Endodermal cell (in vitro differentiated cells): ENCODE measurements around the gene POLR1E. TPM values are rescaled to one million over a fixed set of nuclear protein-coding genes. Genes with fewer than 3 reads are reported as not detected.
A peak's percentile ranks its signal among the peaks of the same experiment; 100 is the strongest.

Experiments
- DNase-seq: peaks from one replicate; pipeline ENCODE4 v3.0.0-alpha.2; 2017
- H3K27ac ChIP-seq: 2 replicates; pipeline ENCODE4 v1.5.1; 2013; ENCODE audit warnings: mild to moderate bottlenecking, low read depth, low read length, moderate library complexity
- H3K27me3 ChIP-seq: 2 replicates; pipeline ENCODE4 v1.6.1; 2013; ENCODE audit warnings: mild to moderate bottlenecking, low read length, moderate library complexity; ENCODE audit not compliant: insufficient read depth, control insufficient read depth, poor library complexity, severe bottlenecking
- H3K36me3 ChIP-seq: 2 replicates; pipeline ENCODE4 v1.7.0; 2013; ENCODE audit warnings: mild to moderate bottlenecking, low read length, moderate library complexity; ENCODE audit not compliant: control insufficient read depth, insufficient read depth
- H3K4me1 ChIP-seq: one replicate; pipeline ENCODE4 v1.7.0; 2013; ENCODE audit warnings: low read length; ENCODE audit not compliant: control insufficient read depth, insufficient read depth
- H3K4me3 ChIP-seq: 2 replicates; pipeline ENCODE4 v1.5.1; 2013; ENCODE audit warnings: mild to moderate bottlenecking, low read length, moderate library complexity
- H3K9ac ChIP-seq: 2 replicates; pipeline ENCODE4 v1.6.1; 2013; ENCODE audit warnings: mild to moderate bottlenecking, low read length, moderate library complexity; ENCODE audit not compliant: poor library complexity, severe bottlenecking; ENCODE audit errors: extremely low read depth
- H3K9me3 ChIP-seq: 2 replicates; pipeline ENCODE4 v1.6.1; 2013; ENCODE audit warnings: mild to moderate bottlenecking, low read length, moderate library complexity; ENCODE audit not compliant: control insufficient read depth
- H3K27ac Mint-ChIP-seq: 2 replicates; pipeline ENCODE4 v1.8.0; 2020; ENCODE audit warnings: mixed read lengths
- H3K27me3 Mint-ChIP-seq: 2 replicates; pipeline ENCODE4 v1.8.0; 2021; ENCODE audit warnings: mild to moderate bottlenecking, mixed read lengths; ENCODE audit not compliant: insufficient read depth
- H3K36me3 Mint-ChIP-seq: 2 replicates; pipeline ENCODE4 v1.8.0; 2020; ENCODE audit warnings: low read depth, mixed read lengths
- H3K4me1 Mint-ChIP-seq: 2 replicates; pipeline ENCODE4 v1.8.0; 2020; ENCODE audit warnings: mixed read lengths
- H3K4me3 Mint-ChIP-seq: 2 replicates; pipeline ENCODE4 v1.8.0; 2020; ENCODE audit warnings: mild to moderate bottlenecking, moderate library complexity, mixed read lengths
- H3K9me3 Mint-ChIP-seq: 2 replicates; pipeline ENCODE4 v1.8.0; 2020; ENCODE audit warnings: mild to moderate bottlenecking, mixed read lengths
- WGBS, 2 experiments: methylation state at CpG; one replicate each; pipeline versions ENCODE4 v1.1.5 to v1.1.7; 2013; ENCODE audit warnings: missing lambda C conversion rate in 2 of 2, mixed read lengths in 1 of 2; ENCODE audit not compliant: insufficient coverage in 1 of 2, insufficient read length in 1 of 2; 5-methylcytosine and 5-hydroxymethylcytosine counted together
- total RNA-seq, 2 donors: library from RNA; stranded (reverse); fragmentation: NEBNext Ultra II Directional in 1 of 2; extraction: Animal tissue kit (Norgen Biotek cat#: 25700) in 1 of 2; gene quantifications; 2 replicates in 1 of 2; 3 replicates in 1 of 2; pipeline ENCODE4 v1.2.1, GENCODE V29; 2021
- TF ChIP-seq, protein P1 (sequence below): fragments of 200-600 bp; sonication (generic); conservative IDR thresholded peaks from 2 replicates; pipeline ENCODE4 v1.5.0; 2021; ENCODE audit warnings: antibody characterized with exemption, mild to moderate bottlenecking

POLR1E gene
- total RNA-seq, 2 donors from 2014 or later: 23.5 to 25.2 TPM

DNA sequence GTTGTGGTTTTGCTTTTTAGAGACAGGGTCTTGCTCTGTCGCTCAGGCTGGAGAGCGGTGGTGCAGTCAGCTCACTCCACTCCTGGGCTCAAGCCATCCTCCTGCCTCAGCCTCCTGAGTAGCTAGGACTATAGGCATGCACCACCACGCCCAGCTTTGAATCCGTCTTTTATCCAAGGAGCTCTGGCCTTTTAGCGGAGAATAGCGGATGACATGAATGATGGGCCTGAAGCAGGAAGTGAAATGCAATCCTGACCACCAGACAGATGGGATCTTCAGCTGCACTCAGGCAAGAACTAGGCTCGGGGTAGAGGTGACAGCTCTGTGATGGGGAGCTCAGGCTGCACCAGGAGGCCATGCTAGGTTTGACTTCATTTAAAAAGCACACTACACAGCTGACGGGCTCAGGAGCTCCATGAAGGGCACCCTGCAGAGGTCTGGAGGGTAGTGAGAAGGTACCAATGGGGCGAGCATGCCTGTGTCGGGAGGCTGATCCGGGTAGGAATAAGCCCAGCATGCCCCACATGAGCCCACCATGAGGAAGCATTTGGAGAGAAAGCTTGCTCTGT, 21.9 kb downstream of the POLR1E start:
- Mint-ChIP-seq H3K36me3 (peaks cover 40% of the 10 kb centered on the region), H3K27me3 (no peaks in the 10 kb centered on the region), H3K27ac (no peak overlapping the region), H3K4me3 (no peak overlapping the region), H3K4me1 (no peaks in the 10 kb centered on the region), H3K9me3 (no peaks in the 10 kb centered on the region)
- Histone ChIP-seq H3K27ac (no peak overlapping the region), H3K4me3 (no peak overlapping the region), H3K4me1 (no peaks in the 10 kb centered on the region), H3K9me3 (no peaks in the 10 kb centered on the region), H3K27me3 (no peaks in the 10 kb centered on the region), H3K9ac (no peak overlapping the region), H3K36me3 (peaks cover 32% of the 10 kb centered on the region)
- TF ChIP-seq, protein P1, sequence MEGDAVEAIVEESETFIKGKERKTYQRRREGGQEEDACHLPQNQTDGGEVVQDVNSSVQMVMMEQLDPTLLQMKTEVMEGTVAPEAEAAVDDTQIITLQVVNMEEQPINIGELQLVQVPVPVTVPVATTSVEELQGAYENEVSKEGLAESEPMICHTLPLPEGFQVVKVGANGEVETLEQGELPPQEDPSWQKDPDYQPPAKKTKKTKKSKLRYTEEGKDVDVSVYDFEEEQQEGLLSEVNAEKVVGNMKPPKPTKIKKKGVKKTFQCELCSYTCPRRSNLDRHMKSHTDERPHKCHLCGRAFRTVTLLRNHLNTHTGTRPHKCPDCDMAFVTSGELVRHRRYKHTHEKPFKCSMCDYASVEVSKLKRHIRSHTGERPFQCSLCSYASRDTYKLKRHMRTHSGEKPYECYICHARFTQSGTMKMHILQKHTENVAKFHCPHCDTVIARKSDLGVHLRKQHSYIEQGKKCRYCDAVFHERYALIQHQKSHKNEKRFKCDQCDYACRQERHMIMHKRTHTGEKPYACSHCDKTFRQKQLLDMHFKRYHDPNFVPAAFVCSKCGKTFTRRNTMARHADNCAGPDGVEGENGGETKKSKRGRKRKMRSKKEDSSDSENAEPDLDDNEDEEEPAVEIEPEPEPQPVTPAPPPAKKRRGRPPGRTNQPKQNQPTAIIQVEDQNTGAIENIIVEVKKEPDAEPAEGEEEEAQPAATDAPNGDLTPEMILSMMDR: no peak
- WGBS, 2 experiments: 96% methylated on average over 10 to 11 of the region's 11 CpGs
- no peak for DNase-seq

DNA sequence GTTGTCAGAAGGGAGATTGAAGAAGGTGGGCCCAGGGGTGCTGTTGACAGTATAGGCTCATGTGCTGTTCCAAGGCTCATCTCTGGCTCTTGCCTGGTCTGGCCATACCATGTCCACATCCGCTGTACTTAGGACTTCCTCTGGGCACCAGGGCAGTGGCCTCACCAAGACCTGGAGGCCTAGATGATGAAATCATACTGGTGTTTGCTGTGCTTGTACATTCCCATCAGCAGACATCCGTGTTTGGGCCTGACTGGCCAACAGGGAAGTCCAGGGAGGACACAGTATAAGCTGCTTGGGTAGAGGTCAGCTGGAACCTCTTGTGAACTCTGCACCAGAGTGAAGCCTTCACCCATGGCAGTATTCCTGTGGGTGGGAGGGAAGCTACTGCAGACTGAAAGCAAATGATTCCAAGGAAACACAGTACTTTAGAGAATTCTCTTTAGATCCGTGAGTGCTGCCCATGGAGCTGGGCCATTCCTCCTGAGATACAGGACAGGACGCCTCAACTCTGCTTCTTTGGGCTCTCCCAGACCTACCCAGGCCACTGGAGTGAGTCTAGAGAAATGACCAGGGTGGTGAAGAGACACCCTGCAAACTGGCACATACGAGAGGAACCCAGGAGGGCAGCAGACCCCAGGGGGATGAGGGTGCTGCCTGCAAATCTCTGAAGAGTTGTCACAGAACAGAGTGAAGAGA, 22.5 kb downstream of the POLR1E start:
- no peak overlapping the region for H3K4me3 Mint-ChIP-seq
- DNase-seq: no peak
- Histone ChIP-seq H3K36me3 (peaks cover 26% of the 10 kb centered on the region), H3K9me3 (no peaks in the 10 kb centered on the region), H3K9ac (no peak overlapping the region), H3K4me3 (no peak overlapping the region), H3K27ac (no peak overlapping the region), H3K4me1 (no peaks in the 10 kb centered on the region), H3K27me3 (no peaks in the 10 kb centered on the region)
- H3K27me3 Mint-ChIP-seq: no peaks in the 10 kb centered on the region
- no peaks in the 10 kb centered on the region for H3K9me3 Mint-ChIP-seq
- H3K36me3 Mint-ChIP-seq: peaks cover 38% of the 10 kb centered on the region
- no peak overlapping the region for H3K27ac Mint-ChIP-seq
- TF ChIP-seq, protein P1: no peak
- 82 to 95% methylated on average over 3 to 5 of the region's 5 CpGs for WGBS, 2 experiments
- no peaks in the 10 kb centered on the region for H3K4me1 Mint-ChIP-seq

DNA sequence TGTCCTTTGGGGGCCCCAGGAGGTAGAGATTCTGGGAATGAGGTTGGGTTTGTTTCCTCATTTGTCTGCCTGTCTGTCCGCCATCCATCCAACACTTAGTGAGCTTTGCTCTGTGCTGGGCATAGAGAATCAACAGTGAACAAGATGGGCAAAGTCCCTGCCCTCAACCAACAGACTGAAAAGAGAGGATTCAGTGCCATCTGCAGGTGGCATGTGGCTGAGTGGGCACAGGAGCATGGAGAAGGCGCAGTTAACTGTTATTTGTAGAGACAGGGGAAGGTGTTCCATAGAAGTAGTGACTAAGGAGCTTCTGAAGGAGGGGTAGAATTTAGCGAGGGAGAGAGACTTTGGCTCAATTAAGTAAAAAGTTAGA, 23.1 kb downstream of the POLR1E start:
- Mint-ChIP-seq H3K4me3 (no peak overlapping the region), H3K9me3 (no peaks in the 10 kb centered on the region), H3K36me3 (peaks cover 35% of the 10 kb centered on the region), H3K27ac (peak overlapping the region; percentile 14), H3K4me1 (no peaks in the 10 kb centered on the region), H3K27me3 (no peaks in the 10 kb centered on the region)
- Histone ChIP-seq H3K27me3 (no peaks in the 10 kb centered on the region), H3K4me3 (no peak overlapping the region), H3K4me1 (no peaks in the 10 kb centered on the region), H3K27ac (no peak overlapping the region), H3K9me3 (no peaks in the 10 kb centered on the region), H3K36me3 (peaks cover 24% of the 10 kb centered on the region), H3K9ac (no peak overlapping the region)
- TF ChIP-seq, protein P1: no peak
- no peak for DNase-seq
- 93 to 98% methylated on average over 2 to 3 of the region's 3 CpGs for WGBS, 2 experiments
